A549 (cell line): ENCODE data around the gene PRRT3. TPM values are rescaled to one million over a fixed set of nuclear protein-coding genes. Genes with fewer than 3 reads are reported as not detected.
"Not testable (repeated sequence)": the region's sequence is repeated elsewhere in the genome, so short reads cannot be mapped to it uniquely, and the experiment has no call there.

Experiments
- ATAC-seq, 2 experiments: fragments of 200-7000 bp in 1 of 2; fragments of >200 bp in 1 of 2; cut with Nextera tagmentation in 1 of 2; cut with Tn5 transposase in 1 of 2; 3 replicates each; pipeline versions ENCODE4 v1.8.0 to v1.9.1; 2018 to 2020; ENCODE audit warnings: mild to moderate bottlenecking in 1 of 2, moderate library complexity in 1 of 2
- CTCF ChIA-PET: fragments of 300-600 bp; sonication (Branson Sonifier 250); formaldehyde crosslinking; extraction: SDS; loops from one replicate; lab custom pipeline; 2021; ENCODE audit warnings: antibody characterized with exemption, inconsistent platforms; lab: Yijun Ruan, JAX
- POLR2A ChIA-PET: fragments of 350-600 bp; formaldehyde crosslinking; extraction: SDS; loops from one replicate; lab custom pipeline; 2021; ENCODE audit warnings: antibody characterized with exemption, inconsistent platforms; lab: Yijun Ruan, JAX
- DNase-seq, 2 experiments: peaks; one replicate each; pipeline versions ENCODE4 v3.0.0 to v3.0.0-alpha.2; 2011 to 2016; ENCODE audit warnings: low read depth in 1 of 2, low spot score in 1 of 2
- FAIRE-seq: peaks from 2 replicates; lab custom pipeline; 2011; peaks lifted over from hg19 to GRCh38; lab: Jason Lieb, UNC
- H3K27ac ChIP-seq, 2 experiments: fragments of >200 bp; sonication (Bioruptor Twin); formaldehyde crosslinking; 3 replicates each; pipeline ENCODE4 v1.5.1; 2016 to 2017
- H3K4me1 ChIP-seq: fragments of >200 bp; sonication (Bioruptor Twin); formaldehyde crosslinking; 3 replicates; pipeline ENCODE4 v1.6.1; 2016
- H3K4me2 ChIP-seq: fragments of >200 bp; sonication (Bioruptor Twin); formaldehyde crosslinking; 3 replicates; pipeline ENCODE4 v1.6.1; 2016
- H3K4me3 ChIP-seq: fragments of >200 bp; sonication (Bioruptor Twin); formaldehyde crosslinking; 3 replicates; pipeline ENCODE4 v1.5.1; 2016
- H3K9me3 ChIP-seq: fragments of >200 bp; sonication (Bioruptor Twin); formaldehyde crosslinking; 3 replicates; pipeline ENCODE4 v1.6.1; 2016
- ATOH8 ChIP-seq: fragments of 250-450 bp; sonication (Bioruptor Pico); IDR thresholded peaks from 2 replicates; pipeline ENCODE4 v1.5.0; 2020; ENCODE audit warnings: low read depth, mild to moderate bottlenecking, moderate library complexity
- CEBPB ChIP-seq, 2 experiments: fragments of >200 bp in 1 of 2; sonication (Bioruptor Twin) in 1 of 2; formaldehyde crosslinking in 1 of 2; IDR thresholded peaks; 2 replicates each; pipeline ENCODE4 v1.6.1; 2012 to 2016
- CTCF ChIP-seq: fragments of >200 bp; sonication (Bioruptor Twin); formaldehyde crosslinking; IDR thresholded peaks from 3 replicates; pipeline ENCODE4 v1.5.1; 2016
- EP300 ChIP-seq, 2 experiments: fragments of >200 bp; sonication (Bioruptor Twin); formaldehyde crosslinking; IDR thresholded peaks; 2 replicates in 1 of 2; 3 replicates in 1 of 2; pipeline ENCODE4 v1.6.1; 2016 to 2017
- FOSL2 ChIP-seq, 2 experiments: fragments of 450-650 bp in 1 of 2; fragments of >200 bp in 1 of 2; sonication (Bioruptor Twin) in 1 of 2; formaldehyde crosslinking; IDR thresholded peaks; 2 replicates each; pipeline versions ENCODE4 v1.5.0 to v1.6.1; 2016 to 2020; ENCODE audit warnings: mild to moderate bottlenecking in 1 of 2, moderate library complexity in 1 of 2
- HMGXB4 ChIP-seq: fragments of 250-450 bp; sonication (Bioruptor Pico); IDR thresholded peaks from 2 replicates; pipeline ENCODE4 v1.5.0; 2021; ENCODE audit warnings: mild to moderate bottlenecking, moderate library complexity, borderline replicate concordance
- HOXB5 ChIP-seq: fragments of 250-450 bp; sonication (Bioruptor Pico); IDR thresholded peaks from 2 replicates; pipeline ENCODE4 v1.5.0; 2020; ENCODE audit warnings: mild to moderate bottlenecking, moderate library complexity
- MAFK ChIP-seq: fragments of 450-650 bp; IDR thresholded peaks from 2 replicates; pipeline ENCODE4 v1.6.1; 2014; ENCODE audit not compliant: partially characterized antibody
- MAX ChIP-seq: IDR thresholded peaks from 2 replicates; pipeline ENCODE4 v1.6.1; 2012
- NFE2L2 ChIP-seq: fragments of 150-350 bp; conservative IDR thresholded peaks from 2 replicates; pipeline ENCODE4 v1.6.1; 2014; ENCODE audit warnings: low read length
- RARB ChIP-seq: fragments of 250-450 bp; sonication (Bioruptor Pico); IDR thresholded peaks from 2 replicates; pipeline ENCODE4 v1.8.0; 2021; ENCODE audit warnings: mild to moderate bottlenecking, moderate library complexity
- RNF2 ChIP-seq: fragments of 200-600 bp; sonication (generic); IDR thresholded peaks from 2 replicates; pipeline ENCODE4 v1.6.1; 2016; ENCODE audit warnings: low read depth, mild to moderate bottlenecking, antibody characterized with exemption, moderate library complexity, borderline replicate concordance
- TP53 ChIP-seq: fragments of 250-450 bp; sonication (Bioruptor Pico); IDR thresholded peaks from 2 replicates; pipeline ENCODE4 v1.5.0; 2021; ENCODE audit warnings: mild to moderate bottlenecking, moderate library complexity
- WGBS: methylation state at CpG from one replicate; pipeline ENCODE4 v1.1.6; 2017; ENCODE audit errors: missing lambda C conversion rate; 5-methylcytosine and 5-hydroxymethylcytosine counted together
- polyA plus RNA-seq, 4 experiments: library from polyadenylated mRNA; depleted of rRNA in 3 of 4; stranded (reverse); fragments of >200 nt; fragmentation: RNase III in 1 of 4; extraction: RNeasy Plus Mini Kit Qiagen cat#74134 plus additional on column Dnase treatment in 1 of 4; gene quantifications; 2 replicates in 3 of 4; 3 replicates in 1 of 4; pipeline ENCODE4 v1.2.3, GENCODE V29; 2011 to 2017

Gene PRRT3
- polyA plus RNA-seq, 2 of the 4 experiments (the other 2 are of a cell fraction), result 0.53 to 1.1 TPM

GRCh38 chr3:9900965-9901415 lies 51.2 kb downstream of the PRRT3 start:
- POLR2A ChIA-PET, result interaction anchor here (0.7 to 1.4 kb wide), 2 partner anchors 12 to 16 kb away, joined by 5 to 7 read pairs; no protein-coding TSS in a partner anchor
- DNase-seq, H3K9me3 ChIP-seq, H3K4me2 ChIP-seq, ATAC-seq, H3K4me3 ChIP-seq, H3K27ac ChIP-seq, FAIRE-seq: not testable (repeated sequence)
- CTCF ChIA-PET, result interaction anchor here (0.6 to 3.9 kb wide), 10 partner anchors 10 to 52 kb away, joined by 3 to 18 read pairs (median 4); partner anchors contain the start of genes CRELD1 and JAGN1
- peaks cover 49% of the 10 kb centered on the region for H3K4me1 ChIP-seq
- WGBS, result 91% methylated on average over 6 of the region's 6 CpGs

- WGBS, result 43% methylated on average over 3 of the region's 3 CpGs
- Histone ChIP-seq H3K9me3 (no peaks in the 10 kb centered on the region), H3K4me2 (peak overlapping the region; percentile 68), H3K4me1 (peaks cover 61% of the 10 kb centered on the region), H3K27ac (peak overlapping the region; percentile 76 to 82; a peak in 5 of 6 replicates), H3K4me3 (no peak overlapping the region)
- DNase-seq (no peak), ATAC-seq (no peak), FAIRE-seq (no peak)
- POLR2A ChIA-PET, result no interaction called here
- CTCF ChIA-PET, result interaction anchor here (1.7 kb wide), 1 partner anchor 14 kb away, joined by 5 read pairs; no protein-coding TSS in a partner anchor
- TF ChIP-seq TP53 (CRISPR knock-in tag) (no peak), RARB (no peak), CTCF (no peak)
These were observed 52.9 kb downstream of the PRRT3 start for GRCh38 chr3:9899289-9899791.

- CTCF ChIA-PET, result interaction anchor here (0.7 to 1.7 kb wide), 4 partner anchors 9 to 52 kb away, joined by 3 to 5 read pairs (median 3); no protein-coding TSS in a partner anchor
- H3K4me3 ChIP-seq, result no peak overlapping the region
- FAIRE-seq (no peak), DNase-seq (no peak), ATAC-seq (peak; percentile 9 to 13; a peak in 4 of 6 replicates)
- 54% methylated on average over 8 of the region's 8 CpGs for WGBS
- H3K4me1 ChIP-seq, result peaks cover 67% of the 10 kb centered on the region
- peak in 1 of 2 experiments; percentile 11; a peak in 1 of 4 replicates for TF ChIP-seq CEBPB (IDR thresholded peaks at IDR 0.05)
- TF ChIP-seq FOSL2 (IDR thresholded peaks at IDR 0.05), result 0 out of 2 replicates have a peak, but pooled peaks have one; percentile 8
- no peak for TF ChIP-seq FOSL2 (CRISPR knock-in tag; IDR thresholded peaks at IDR 0.05)
- no peak for TF ChIP-seq NFE2L2
- no peak for TF ChIP-seq CTCF
- no peak for TF ChIP-seq EP300 (IDR thresholded peaks at IDR 0.05)
- peak overlapping the region; percentile 68 for H3K4me2 ChIP-seq
- H3K9me3 ChIP-seq, result no peaks in the 10 kb centered on the region
- POLR2A ChIA-PET, result interaction anchor here (1.0 to 1.1 kb wide), 2 partner anchors 14 to 34 kb away, joined by 4 to 6 read pairs; partner anchors contain the start of gene CRELD1
- peak overlapping the region; percentile 76 to 82 for H3K27ac ChIP-seq
These were observed 53.6 kb downstream of the PRRT3 start for GRCh38 chr3:9898467-9899241.

GRCh38 chr3:9897408-9898372 lies 54.5 kb downstream of the PRRT3 start:
- peak; percentile 79 to 90 for DNase-seq
- Histone ChIP-seq H3K4me3 (no peak overlapping the region), H3K9me3 (no peaks in the 10 kb centered on the region), H3K27ac (peak overlapping the region; percentile 76 to 82), H3K4me1 (peaks cover 68% of the 10 kb centered on the region), H3K4me2 (peak overlapping the region; percentile 68)
- ChIA-PET CTCF (interaction anchor here (0.7 to 1.7 kb wide), 6 partner anchors 13 to 147 kb away, joined by 3 to 5 read pairs (median 4); partner anchors contain the start of gene CRELD1), POLR2A (interaction anchor here (0.8 to 1.1 kb wide), 4 partner anchors 13 to 49 kb away, joined by 3 to 6 read pairs (median 4); partner anchors contain the start of gene CRELD1)
- WGBS, result 26% methylated on average over 4 of the region's 4 CpGs
- ATAC-seq, result peak; percentile 81 to 85
- TF ChIP-seq RNF2 (no peak), HMGXB4 (CRISPR knock-in tag) (no peak), MAX (peak; percentile 76), HOXB5 (CRISPR knock-in tag) (peak; percentile 85; the same call in 1 of the 2 replicates), MAFK (peak; percentile 56), ATOH8 (CRISPR knock-in tag) (no peak)
- FAIRE-seq, result no peak
